HPDE6-E6E7 (cell line): ENCODE data around the gene CACNB4.
"Not testable (repeated sequence)": the region's sequence is repeated elsewhere in the genome, so short reads cannot be mapped to it uniquely, and the experiment has no call there.

ENCODE experiments used
- DNase-seq: peaks from one replicate; pipeline ENCODE4 v3.0.0; 2011; ENCODE audit warnings: missing footprints; ENCODE audit errors: extremely low spot score

Gene CACNB4

DNA sequence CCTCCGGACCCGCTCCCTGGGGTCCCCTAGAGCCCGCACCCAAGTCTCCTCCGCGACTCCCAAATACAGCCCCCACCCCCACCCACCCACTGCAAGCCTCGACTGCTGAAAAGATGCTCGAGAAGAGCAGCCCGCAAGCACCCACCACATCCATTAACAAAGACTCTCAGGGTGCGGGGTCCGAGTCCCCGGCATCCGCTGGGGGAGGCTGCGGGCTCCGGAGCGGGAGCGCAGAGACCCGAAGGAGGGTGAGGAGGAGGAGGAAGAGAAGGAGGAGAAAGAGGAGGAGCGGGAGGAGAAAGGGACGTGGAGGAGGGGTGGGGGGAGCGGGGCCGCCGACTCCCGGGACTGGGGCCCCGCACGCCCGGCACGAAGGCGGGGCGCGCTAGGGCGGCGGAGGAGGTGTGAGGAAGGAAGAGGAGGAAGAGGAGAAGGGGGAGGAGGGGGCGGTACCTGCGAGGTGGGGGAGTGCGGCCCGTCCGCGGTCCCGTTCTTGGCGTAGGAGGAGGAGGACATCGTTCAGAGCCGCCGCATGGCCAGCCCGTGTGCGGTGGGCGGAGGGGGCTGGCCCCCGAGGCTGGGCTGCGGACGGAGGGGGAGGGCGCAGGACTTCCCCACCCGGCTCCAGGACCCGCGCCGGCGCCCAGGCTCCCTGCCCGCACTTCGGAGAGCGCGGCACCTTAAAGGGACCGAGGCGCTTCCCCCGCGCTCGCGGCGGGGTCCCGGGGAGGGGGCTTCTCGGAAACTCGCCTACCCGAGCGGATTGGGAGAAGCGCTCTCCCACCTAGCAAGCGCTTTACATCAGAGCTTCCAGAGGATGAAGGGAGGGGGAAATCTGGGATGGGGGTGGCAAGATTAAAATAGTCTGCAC is at the start of gene CACNB4:
Gene CACNB4, minus strand, starts transcription at position 549 of the 871 bp plus-strand sequence.
- no peak for DNase-seq

DNA sequence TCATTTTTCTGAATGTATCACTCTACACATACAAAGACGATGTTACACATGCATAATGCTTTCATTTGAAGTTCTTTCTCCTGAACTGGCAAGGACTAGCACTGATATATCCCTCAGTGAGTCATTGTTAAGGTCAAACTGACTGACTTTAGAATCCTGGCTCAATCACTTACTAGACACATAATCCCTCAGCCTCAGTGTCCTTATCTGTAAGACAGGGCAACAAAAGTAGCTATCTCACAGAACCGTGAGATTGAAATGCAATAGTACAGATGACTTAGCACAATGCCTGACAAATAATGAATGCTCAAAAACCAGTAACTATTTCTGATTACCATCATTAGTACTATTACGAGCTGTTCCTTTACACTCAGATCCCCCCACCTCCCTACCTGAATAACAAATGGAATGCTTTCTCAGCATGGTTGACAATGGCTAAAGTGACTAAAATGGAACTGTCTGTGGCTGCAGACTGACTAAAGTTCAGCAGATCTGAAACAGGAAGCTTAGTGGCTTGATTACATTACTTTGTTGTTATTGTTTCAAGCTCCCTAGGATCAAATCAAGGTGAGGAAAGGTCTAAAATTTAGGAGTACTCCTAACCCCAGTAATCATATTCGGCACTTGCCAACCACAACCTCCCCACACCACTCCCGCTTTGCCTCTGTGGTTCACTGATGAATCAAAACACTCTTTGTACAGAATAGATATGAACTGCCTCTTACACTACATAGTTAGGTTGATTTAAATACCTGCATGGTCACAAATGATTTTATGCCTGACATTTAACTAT is 35.8 kb upstream of the CACNB4 start:
- DNase-seq: no peak

DNA sequence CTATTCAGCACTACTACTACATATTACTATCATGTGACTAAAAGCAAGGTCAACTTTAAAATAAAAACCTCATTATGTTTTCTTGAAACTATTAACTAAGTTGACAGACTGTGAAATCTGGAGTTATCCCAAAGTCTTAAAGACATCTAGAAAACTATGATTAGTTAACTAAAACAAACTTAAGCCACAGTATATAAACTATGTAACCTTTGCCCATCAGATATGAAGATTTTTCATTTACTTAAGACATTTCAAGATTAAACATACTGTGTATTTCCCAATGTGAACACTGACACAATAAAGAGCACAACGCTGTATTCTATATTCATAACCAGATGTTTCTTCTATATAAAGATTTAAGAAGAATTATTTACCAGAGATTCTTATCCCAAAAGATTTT is 33.5 kb upstream of the CACNB4 start:
- DNase-seq: no peak

DNA sequence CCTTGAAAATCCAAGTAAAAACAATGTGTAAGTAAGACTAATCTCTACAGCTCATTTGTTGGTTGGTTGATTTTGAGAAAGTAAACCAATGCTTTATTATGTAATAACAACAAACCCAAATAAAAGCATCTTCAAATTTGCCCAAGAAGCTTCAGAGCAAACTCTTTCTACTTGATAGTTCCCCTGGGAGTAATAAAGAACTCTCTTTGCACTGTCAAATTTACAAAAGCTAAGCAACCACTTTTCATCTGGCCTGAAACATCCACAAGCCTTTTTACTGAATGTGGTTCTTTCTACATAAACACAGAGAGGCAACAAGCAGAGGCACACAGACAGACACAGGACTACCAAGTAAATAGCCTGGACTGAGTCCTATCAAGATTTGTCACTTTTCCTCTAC is 28.8 kb upstream of the CACNB4 start:
- no peak for DNase-seq

DNA sequence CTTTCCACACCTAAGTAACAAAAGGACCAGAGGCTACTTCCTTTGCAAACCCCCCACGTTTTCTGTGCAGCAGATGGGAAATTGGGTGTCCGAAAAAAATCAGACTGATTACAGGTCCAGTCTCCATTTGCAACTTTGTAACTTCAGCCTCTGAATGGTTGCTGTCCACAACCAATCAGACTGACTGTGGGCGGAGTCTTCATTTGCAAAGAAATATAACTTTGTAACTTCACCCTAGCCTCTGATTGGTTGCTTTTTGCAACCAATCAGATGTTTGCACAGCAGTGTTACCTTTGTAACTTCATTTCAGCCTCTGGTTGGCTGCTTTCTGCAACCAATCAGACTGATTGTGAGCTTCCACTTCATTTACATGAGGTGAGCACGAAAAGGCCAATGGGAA is 27.8 kb upstream of the CACNB4 start:
- DNase-seq: no peak

DNA sequence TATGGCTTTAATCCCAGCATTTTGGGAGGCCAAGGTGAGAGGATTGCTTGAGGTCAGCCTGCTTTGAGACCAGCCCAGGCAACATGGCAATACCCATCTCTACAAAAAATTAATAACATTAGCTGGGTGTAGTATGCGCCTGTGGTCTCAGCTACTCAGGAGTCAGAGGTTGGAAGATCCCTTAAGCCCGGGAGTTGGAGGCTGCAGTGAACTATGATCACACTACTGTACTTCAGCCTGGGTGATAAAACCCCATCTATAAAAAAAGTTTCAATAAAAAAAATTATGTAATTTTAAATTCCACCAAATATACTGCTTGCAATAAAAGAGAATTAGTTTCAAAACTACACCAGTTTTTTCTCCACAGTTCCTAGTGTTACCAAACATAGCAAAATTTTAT is 23.3 kb upstream of the CACNB4 start:
- no peak for DNase-seq

DNA sequence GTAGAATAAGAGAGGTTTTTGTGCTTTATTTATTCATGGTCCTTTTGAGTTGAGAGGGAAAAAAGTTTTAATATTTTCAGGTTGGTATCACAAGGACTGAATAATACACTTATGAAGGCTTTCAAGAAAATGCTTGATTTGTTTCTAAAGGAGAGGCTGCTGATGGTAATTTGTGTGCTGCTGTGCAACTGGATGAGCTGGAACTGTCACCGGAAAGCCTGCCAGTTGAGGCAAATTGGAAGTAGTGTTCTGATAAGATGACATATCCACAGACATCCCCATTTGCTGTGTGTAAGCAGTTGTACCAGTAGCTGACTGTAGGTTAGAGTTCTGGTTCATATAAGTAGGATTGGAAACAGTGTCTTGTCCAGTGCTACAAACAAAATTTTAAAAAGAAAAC is 21.6 kb upstream of the CACNB4 start:
- no peak for DNase-seq

DNA sequence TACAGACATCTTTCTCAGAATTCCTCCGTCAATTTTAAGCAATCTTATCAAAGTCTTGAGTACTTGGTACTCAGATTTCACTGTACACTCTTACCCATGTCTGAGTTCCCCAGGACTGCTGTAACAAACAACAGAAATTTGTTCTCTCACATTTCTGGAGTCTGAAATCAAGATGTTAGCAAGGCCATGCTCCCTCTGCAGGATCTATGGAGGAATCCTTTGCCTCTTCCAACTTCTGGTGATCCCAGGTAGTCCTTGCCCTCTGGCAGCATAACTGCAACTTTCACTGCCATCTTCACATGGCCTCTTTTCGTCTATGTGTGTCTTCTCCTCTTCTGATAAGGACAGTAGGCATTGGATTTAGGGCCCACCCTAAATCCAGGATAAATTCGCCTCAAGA is 17.1 kb upstream of the CACNB4 start:
- DNase-seq: no peak

DNA sequence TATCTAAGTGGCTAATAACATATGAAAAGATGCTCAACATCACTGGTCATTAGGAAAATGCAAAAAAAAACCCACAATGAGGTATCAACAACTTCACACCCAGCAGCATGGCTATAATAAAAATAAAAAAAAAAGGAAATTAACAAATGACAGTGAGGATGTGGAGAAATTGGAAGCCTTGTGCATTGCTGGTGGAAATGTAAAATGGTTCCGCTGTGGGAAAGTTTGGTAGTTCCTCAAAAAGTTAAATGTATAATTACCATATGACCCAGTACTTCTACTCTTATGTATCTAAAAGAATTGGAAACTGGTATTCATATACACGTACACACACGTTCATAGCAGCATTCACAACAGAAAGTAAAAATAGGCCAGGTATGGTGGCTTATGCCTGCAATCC is 15.5 kb upstream of the CACNB4 start:
- DNase-seq: no peak

DNA sequence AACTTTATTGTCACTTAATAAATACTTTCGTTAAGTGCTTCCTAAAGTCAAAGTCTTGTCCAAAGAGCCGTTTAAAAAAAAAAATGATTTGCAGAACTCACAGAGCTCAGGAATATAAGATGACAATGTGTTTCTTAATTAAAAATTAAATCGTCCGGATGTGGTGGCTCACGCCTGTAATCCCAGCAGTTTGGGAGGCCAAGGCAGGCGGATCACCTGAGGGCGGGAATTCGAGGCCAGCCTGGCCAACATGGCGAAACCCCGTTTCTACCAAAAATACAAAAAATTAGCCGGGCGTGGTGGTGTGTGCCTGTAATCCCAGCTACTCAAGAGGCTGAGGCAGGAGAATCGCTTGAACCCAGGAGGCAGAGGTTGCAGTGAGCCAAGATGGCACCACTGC is 8.3 kb upstream of the CACNB4 start:
- DNase-seq: not testable (repeated sequence)

DNA sequence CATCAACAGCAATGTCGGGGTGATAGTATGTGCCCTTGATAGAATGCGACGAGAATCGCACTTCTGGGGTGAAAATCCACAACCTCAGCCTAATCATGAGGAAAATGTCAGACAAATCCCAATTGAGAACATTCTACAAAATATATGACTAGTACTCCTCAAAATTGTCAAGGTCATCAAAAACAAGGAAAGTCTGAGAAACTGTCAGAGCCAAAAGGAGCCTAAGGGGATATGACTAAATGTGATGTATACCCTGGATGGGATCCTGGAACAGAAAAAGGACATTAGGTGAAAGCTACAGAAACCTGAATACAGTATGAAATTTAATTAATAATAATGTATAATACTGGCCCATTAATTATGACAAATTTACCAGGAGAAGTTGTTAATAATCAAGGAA is 7.6 kb upstream of the CACNB4 start:
- DNase-seq: no peak

DNA sequence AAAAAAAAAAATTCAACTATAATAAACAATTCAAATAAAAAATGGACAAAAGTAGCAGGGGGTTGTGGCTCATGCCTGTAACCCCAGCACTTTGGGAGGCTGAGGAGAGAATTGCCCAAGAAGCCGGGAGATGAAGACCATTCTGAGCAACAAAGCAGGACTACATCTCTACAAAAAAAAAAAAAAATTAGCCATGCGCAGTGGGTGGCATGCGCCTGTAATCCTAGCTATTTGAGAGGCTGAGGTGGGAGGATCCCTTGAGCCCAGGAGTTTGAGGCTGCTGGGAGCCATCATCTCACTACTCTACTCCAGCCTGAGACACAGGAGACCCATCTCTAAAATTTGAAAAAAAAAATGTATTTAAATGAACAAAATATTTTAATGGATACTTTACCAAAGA is 4.4 kb upstream of the CACNB4 start:
- DNase-seq: no peak

DNA sequence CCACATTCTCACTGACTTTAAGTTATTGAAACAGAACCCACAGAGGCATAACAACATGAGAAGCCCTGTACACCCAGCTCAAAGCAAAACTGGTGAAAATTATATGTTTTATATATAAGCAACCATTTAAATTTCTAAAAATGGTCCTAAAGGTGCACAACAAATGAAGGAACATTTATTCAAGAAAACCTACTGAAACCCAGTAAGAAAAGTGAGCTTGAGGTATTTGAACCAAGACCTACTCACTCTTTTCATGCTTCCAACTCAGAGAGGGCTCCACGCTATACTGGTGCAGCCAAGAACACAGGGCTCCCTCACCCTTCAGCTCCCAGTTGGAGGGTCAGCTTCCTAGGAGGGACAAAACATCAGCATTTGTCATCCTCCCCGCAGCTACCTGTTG is 2.1 kb upstream of the CACNB4 start:
- no peak for DNase-seq

DNA sequence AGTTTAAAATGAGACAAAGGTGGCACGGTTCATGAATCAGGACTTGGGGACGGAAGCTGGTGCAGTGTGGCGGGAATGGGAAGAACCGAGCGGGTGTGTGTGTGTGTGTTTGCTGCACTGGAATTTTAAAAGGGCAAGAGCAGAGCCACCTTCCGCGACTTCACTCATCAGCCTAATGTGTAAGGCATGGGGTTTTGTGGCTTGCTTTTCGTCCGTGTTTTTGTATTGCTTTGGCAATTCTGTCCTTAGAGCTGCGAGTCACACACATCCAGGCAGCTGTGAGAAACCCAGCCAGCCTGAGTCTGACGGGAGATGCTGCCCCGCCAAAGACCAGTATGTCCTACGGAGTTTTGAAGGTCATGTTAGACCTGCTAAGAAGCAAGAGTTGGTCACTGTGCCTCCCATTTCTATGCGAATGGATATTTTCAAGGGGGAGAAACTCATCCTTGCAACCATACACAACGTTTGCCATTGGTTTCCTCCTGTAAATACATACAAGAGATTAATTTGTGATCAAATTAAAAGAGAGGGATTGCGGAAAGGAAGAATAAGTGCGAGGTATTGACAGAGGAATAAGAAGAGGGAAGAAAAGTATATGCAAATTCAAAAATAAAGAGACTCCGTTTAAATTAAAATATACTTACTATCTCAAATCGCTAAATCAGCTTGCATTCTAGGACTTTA is 665 bp upstream of the CACNB4 start:
- DNase-seq: no peak

DNA sequence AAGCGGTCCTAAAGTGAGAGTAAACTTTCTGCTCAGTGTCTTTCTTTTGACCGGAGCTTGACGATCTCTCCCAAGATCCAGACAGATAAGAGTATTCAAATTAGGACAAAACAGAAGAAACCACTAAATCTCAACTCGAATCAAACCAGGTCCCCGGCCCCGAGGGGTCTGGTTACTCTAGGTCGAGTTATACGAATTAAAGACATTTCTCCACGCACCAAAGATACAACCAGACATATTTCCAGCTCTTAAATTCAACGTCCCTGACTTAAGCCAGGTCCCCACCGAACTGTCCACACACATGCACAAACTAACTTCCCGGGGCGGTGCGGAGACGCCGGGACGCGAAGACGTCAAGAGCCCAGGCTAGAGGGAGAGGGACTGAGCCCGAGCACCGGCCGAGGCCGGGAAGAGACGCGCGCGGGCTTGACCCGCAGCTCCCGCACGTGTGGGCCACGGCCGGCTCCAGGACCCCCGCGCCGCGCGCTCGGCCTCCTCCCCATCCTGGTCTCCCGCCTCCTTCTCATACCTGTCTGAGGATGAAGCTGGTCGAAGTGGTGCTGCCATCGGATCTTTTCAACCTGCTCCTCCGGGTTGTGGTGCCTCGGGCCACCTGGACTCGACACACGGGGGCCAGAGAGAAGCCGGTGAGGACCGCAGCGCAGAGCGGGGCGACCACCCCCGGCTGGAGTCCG is 896 bp downstream of the CACNB4 start:
- peak; percentile 20 for DNase-seq

DNA sequence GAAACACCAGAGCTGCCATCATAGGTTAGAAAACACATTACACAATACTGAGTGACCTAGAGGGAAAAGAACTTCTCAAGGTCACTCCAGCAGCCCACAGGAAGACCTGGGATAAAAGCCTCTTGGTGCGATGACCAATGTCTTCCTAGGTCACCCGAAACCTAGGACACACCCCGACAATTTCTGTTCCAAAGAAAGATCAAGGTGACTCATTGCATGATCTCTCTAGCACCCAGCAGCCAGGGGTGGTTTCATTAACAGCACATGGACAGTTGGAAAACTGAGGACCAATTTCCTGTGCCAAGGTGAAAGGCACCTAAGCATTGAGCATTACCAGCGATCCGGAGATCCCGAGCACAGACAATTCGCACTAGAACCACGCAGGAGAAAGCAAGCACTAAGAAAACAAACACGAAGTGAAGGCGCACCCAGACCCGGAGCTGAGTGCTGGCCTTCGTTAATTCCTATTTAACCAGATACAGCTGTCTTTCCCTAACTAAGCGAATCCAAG is 1.5 kb downstream of the CACNB4 start:
- peak; percentile 31 for DNase-seq

DNA sequence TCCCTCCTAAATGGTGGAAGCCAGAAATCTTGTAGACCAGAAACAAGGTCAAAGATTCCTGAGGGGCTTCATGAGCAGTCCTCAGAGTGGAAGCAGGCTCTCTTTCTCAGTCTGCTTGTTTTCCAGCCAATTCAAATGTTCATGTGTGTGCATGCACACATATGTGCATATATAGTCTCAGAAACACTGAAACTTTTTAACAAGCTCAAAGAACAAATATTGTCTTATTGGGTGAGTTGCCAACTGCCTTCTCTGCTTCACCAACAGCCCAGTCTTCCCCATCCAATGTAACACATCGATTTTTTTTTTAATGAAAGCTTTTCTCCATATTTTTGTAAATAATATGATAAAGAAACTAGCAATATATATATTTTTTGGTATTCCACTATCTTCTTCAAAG is 3.7 kb downstream of the CACNB4 start:
- DNase-seq: no peak

DNA sequence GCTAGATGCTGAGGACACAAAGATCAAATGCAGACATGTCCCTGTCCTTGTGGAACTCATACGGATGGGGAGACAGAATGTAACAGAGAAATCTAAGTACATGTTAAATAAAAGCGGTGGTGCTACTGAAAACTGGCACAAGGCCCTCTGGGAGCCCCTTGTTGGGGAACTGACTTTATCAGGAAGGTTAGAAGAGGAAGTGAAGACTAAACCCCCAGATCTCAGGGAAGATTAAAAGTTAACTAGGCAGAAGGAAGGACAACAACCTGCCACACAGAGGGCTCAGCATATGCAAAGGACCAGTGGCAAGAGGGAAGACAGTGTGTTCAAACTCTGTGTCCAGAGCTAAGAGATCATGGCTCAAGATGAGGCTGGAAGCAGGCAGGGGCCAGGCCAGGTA is 4.8 kb downstream of the CACNB4 start:
- no peak for DNase-seq

DNA sequence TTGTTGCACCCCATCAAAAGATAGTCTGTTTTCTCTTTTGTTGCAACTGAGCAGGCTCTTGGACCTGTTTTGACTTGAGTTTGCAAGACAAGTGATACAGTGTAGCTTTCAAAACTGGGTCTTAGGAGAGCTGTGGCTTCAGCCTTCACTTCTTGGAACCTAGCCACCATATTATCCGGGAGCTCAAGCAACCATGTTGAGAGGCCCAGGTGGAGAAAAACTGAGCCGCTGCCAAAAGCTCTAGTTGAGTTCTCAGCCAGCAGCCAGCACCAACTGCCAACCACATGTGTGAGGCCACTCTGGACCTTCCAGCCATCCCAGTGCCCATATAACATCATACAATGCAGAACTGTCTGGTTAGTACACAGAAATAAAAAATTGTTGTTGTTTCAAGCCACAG is 5.4 kb downstream of the CACNB4 start:
- no peak for DNase-seq

DNA sequence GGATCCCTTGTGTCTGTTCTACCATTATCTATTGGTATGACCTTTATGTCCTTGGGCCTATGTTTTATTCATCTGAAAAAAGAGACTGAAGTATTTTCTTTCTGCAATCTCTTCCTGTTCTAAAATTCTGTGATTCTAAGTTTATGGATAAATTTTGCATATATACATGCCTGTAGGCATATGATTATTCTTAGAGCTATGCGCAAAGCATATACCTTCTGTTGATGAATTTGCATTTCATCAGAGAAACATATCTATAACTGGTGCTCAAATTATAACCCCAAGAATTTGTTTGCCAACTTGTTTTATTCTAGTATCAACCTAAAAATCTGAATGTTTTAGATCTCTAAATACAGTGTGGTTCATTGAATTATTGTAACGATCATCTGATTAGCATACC is 6.7 kb downstream of the CACNB4 start:
- no peak for DNase-seq

DNA sequence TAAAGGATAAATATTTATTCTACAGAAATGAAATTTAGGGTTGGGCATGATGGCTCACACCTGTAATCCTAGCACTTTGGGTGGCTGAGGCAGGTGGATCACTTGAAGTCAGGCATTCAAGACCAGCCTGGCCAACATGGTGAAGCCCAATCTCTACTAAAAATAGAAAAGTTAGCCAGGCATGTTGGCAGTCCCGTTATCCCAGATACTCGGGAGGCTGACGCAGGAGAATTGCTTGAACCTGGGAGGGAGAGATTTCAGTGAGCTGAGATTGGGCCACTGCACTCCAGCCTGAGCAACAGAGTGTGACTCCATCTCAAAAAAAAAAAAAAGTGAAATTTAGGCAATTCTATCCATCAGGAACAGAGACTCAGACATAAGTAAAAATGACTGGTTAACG is 8.1 kb downstream of the CACNB4 start:
- DNase-seq: not testable (repeated sequence)

DNA sequence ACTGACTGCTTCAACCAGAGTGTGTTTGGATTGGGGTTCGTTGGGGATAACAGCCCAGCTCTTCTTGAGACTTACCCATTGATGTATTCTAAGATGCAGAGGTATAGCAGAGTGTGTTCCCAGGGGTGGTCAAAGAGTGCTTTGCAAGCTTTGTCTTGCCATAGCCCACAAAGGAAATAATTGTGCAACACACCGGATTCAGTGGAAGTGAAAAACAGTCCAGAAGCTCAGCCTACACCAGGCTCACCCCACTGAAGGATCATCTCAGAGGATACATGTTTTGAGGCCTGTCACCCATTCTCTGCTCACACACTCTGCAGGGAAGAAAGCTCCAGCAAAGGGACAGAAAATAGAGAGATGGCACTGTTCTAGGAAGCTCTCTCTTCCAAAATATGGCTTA is 9.6 kb downstream of the CACNB4 start:
- DNase-seq: no peak
